Caco-2 (cell line): ENCODE data around the gene NUP210L. TPM values are rescaled to one million over a fixed set of nuclear protein-coding genes. Genes with fewer than 3 reads are reported as not detected.

Experiments
- BruUV-seq: library from RNA; stranded (reverse); fragments of 400-500 nt; replicated peaks from 2 replicates; lab custom pipeline; 2021; lab: Mats Ljungman, UMichigan
- CTCF ChIA-PET: fragments of 300-600 bp; sonication (Branson Sonifier 250); formaldehyde crosslinking; loops from one replicate; lab custom pipeline; 2022; ENCODE audit warnings: antibody characterized with exemption; lab: Charles Lee
- POLR2A ChIA-PET: fragments of 300-600 bp; sonication (Branson Sonifier 250); formaldehyde crosslinking; loops from one replicate; lab custom pipeline; 2022; ENCODE audit warnings: antibody characterized with exemption; lab: Charles Lee
- DNase-seq, 2 experiments: peaks; one replicate each; pipeline versions ENCODE4 v3.0.0 to v3.0.0-alpha.2; 2020 to 2022
- H3K27me3 ChIP-seq: replicated peaks from 2 replicates; pipeline ENCODE4 v1.6.0; 2011; ENCODE audit warnings: low read length; ENCODE audit not compliant: control insufficient read depth, insufficient read depth
- H3K36me3 ChIP-seq: 2 replicates; pipeline ENCODE4 v1.5.1; 2011; ENCODE audit warnings: low read length; ENCODE audit not compliant: control insufficient read depth, insufficient read depth
- H3K4me1 ChIP-seq: fragments of 250-450 bp; sonication (Bioruptor Pico); 2 replicates; pipeline ENCODE4 v1.5.1; 2020; ENCODE audit warnings: mild to moderate bottlenecking
- H3K4me3 ChIP-seq: 2 replicates; pipeline ENCODE4 v1.5.1; 2011; ENCODE audit warnings: low read depth, mild to moderate bottlenecking, control low read depth, low read length
- H3K9me3 ChIP-seq: fragments of 250-450 bp; sonication (Bioruptor Pico); 2 replicates; pipeline ENCODE4 v1.5.1; 2020; ENCODE audit warnings: mild to moderate bottlenecking, moderate library complexity
- H3K27ac Mint-ChIP-seq: one replicate; pipeline ENCODE4 v1.8.0; 2022; ENCODE audit warnings: mixed read lengths; ENCODE audit not compliant: unreplicated experiment
- H3K27me3 Mint-ChIP-seq: one replicate; pipeline ENCODE4 v1.8.0; 2022; ENCODE audit warnings: mixed read lengths; ENCODE audit not compliant: insufficient read depth, unreplicated experiment
- H3K36me3 Mint-ChIP-seq: one replicate; pipeline ENCODE4 v1.8.0; 2022; ENCODE audit warnings: mild to moderate bottlenecking, mixed read lengths; ENCODE audit not compliant: insufficient read depth, unreplicated experiment
- H3K4me1 Mint-ChIP-seq: one replicate; pipeline ENCODE4 v1.8.0; 2022; ENCODE audit warnings: low read depth, mixed read lengths; ENCODE audit not compliant: unreplicated experiment
- H3K4me3 Mint-ChIP-seq: one replicate; pipeline ENCODE4 v1.8.0; 2022; ENCODE audit warnings: mild to moderate bottlenecking, moderate library complexity, mixed read lengths; ENCODE audit not compliant: unreplicated experiment
- H3K9me3 Mint-ChIP-seq: one replicate; pipeline ENCODE4 v1.8.0; 2022; ENCODE audit warnings: mixed read lengths; ENCODE audit not compliant: unreplicated experiment
- intact Hi-C: fragments of 100-400 bp; cut with micrococcal nuclease; formaldehyde crosslinking; loops from one replicate; pipeline ENCODE4 v1.10.0; 2022; ENCODE audit not compliant: unreplicated experiment
- total RNA-seq: library from RNA; stranded (reverse); gene quantifications from 2 replicates; pipeline ENCODE4 v1.2.3, GENCODE V29; 2022
- TF ChIP-seq, protein P1 (sequence below), 2 experiments: fragments of 200-600 bp in 1 of 2; IDR thresholded peaks; 1 replicate in 1 of 2; 2 replicates in 1 of 2; pipeline versions ENCODE4 v1.5.1 to v1.8.0; 2011 to 2022; ENCODE audit warnings: antibody characterized with exemption in 1 of 2, control low read depth in 1 of 2, inconsistent platforms in 1 of 2, low read depth in 1 of 2, low read length in 1 of 2, mild to moderate bottlenecking in 1 of 2, moderate library complexity in 1 of 2; ENCODE audit not compliant: insufficient read depth in 1 of 2, severe bottlenecking in 1 of 2, unreplicated experiment in 1 of 2

The NUP210L gene
- total RNA-seq, 1 experiment from 2014 or later = 0.07 TPM

GRCh38 chr1:154198756-154199562 is 44.1 kb upstream of the NUP210L start:
- intact Hi-C loops = loop anchor here (1.0 kb wide), 3 partner anchors 13 to 73 kb away; partner anchors contain the start of gene HAX1
- DNase-seq = peak; percentile 47 to 54
- no peaks in the 10 kb centered on the region for H3K27me3 Mint-ChIP-seq
- no TSS peak for BruUV-seq
- no peak overlapping the region for H3K27ac Mint-ChIP-seq
- Histone ChIP-seq H3K4me1 (0 out of 2 replicates have a peak, but pooled peaks cover 3% of the 10 kb centered on the region), H3K36me3 (no peaks in the 10 kb centered on the region), H3K27me3 (no peaks in the 10 kb centered on the region), H3K4me3 (no peak overlapping the region), H3K9me3 (no peaks in the 10 kb centered on the region)
- ChIA-PET CTCF (interaction anchor here (0.6 to 2.4 kb wide), 10 partner anchors 12 to 361 kb away, joined by 3 to 14 read pairs (median 4); partner anchors contain the start of genes AQP10, HAX1 and UBAP2L), POLR2A (interaction anchor here (0.7 kb wide), 1 partner anchor 21 kb away, joined by 3 read pairs; the partner anchor contains the start of gene UBAP2L)
- H3K9me3 Mint-ChIP-seq = no peaks in the 10 kb centered on the region
- TF ChIP-seq, protein P1, sequence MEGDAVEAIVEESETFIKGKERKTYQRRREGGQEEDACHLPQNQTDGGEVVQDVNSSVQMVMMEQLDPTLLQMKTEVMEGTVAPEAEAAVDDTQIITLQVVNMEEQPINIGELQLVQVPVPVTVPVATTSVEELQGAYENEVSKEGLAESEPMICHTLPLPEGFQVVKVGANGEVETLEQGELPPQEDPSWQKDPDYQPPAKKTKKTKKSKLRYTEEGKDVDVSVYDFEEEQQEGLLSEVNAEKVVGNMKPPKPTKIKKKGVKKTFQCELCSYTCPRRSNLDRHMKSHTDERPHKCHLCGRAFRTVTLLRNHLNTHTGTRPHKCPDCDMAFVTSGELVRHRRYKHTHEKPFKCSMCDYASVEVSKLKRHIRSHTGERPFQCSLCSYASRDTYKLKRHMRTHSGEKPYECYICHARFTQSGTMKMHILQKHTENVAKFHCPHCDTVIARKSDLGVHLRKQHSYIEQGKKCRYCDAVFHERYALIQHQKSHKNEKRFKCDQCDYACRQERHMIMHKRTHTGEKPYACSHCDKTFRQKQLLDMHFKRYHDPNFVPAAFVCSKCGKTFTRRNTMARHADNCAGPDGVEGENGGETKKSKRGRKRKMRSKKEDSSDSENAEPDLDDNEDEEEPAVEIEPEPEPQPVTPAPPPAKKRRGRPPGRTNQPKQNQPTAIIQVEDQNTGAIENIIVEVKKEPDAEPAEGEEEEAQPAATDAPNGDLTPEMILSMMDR (IDR thresholded peaks at IDR 0.05; ENCODE audit: insufficient read depth in 1 of 2, low read depth in 1 of 2, low read length in 1 of 2, severe bottlenecking in 1 of 2, unreplicated experiment in 1 of 2) = peak; percentile 62 to 63
- no peak overlapping the region for H3K4me3 Mint-ChIP-seq
- peaks cover 7% of the 10 kb centered on the region for H3K4me1 Mint-ChIP-seq
- peaks cover 6% of the 10 kb centered on the region for H3K36me3 Mint-ChIP-seq

- Mint-ChIP-seq H3K36me3 (peaks cover 6% of the 10 kb centered on the region), H3K9me3 (no peaks in the 10 kb centered on the region), H3K27ac (no peak overlapping the region), H3K4me3 (no peak overlapping the region), H3K4me1 (peaks cover 7% of the 10 kb centered on the region), H3K27me3 (no peaks in the 10 kb centered on the region)
- H3K9me3 ChIP-seq = no peaks in the 10 kb centered on the region
- POLR2A ChIA-PET = no interaction called here
- no peak for DNase-seq
- TF ChIP-seq, protein P1 (IDR thresholded peaks at IDR 0.05; ENCODE audit: insufficient read depth in 1 of 2, low read depth in 1 of 2, low read length in 1 of 2, severe bottlenecking in 1 of 2, unreplicated experiment in 1 of 2) = no peak
- H3K27me3 ChIP-seq = no peaks in the 10 kb centered on the region; the same call in none of the 2 replicates
- no peaks in the 10 kb centered on the region for H3K36me3 ChIP-seq
- H3K4me1 ChIP-seq = peaks cover 4% of the 10 kb centered on the region; the same call in 1 of the 2 replicates
- intact Hi-C loops = no loop called here
- no TSS peak for BruUV-seq
- CTCF ChIA-PET = no interaction called here
- no peak overlapping the region for H3K4me3 ChIP-seq
These were observed 38.9 kb upstream of the NUP210L start for GRCh38 chr1:154193821-154194220.

DNA sequence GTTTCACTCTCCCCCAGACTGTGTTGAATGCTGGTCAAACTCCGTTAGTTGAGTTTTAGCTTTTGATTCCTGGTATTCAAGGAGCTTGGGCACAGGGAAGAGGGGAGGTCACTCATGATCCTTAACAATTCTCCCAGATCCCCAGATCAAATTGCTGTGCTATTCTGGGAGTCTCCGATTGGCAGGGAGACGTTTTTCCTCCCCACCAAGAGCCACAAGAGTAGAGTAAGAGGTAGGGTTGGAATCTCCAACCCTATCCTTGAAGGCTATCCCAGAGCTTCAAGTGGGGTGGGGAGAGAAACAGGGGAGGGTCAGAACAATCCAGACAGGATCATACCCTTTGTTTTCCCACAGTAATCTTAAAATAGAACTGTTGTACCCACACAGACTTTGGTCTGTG is 37.6 kb upstream of the NUP210L start:
- no TSS peak for BruUV-seq

More for the DNA sequence above, 37.6 kb upstream of the NUP210L start:
- ChIA-PET POLR2A (interaction anchor here (1.0 kb wide), 1 partner anchor 28 kb away, joined by 3 read pairs; the partner anchor contains the start of gene UBAP2L), CTCF (interaction anchor here (0.6 kb wide), 1 partner anchor 79 kb away, joined by 6 read pairs; no protein-coding TSS in a partner anchor)
- Histone ChIP-seq H3K4me1 (peaks cover 12% of the 10 kb centered on the region), H3K27me3 (no peaks in the 10 kb centered on the region; the same call in none of the 2 replicates), H3K9me3 (no peaks in the 10 kb centered on the region), H3K36me3 (no peaks in the 10 kb centered on the region), H3K4me3 (no peak overlapping the region)
- intact Hi-C loops = no loop called here
- Mint-ChIP-seq H3K4me1 (peaks cover 11% of the 10 kb centered on the region), H3K4me3 (no peak overlapping the region), H3K27ac (no peak overlapping the region), H3K36me3 (peaks cover 6% of the 10 kb centered on the region), H3K27me3 (no peaks in the 10 kb centered on the region), H3K9me3 (no peaks in the 10 kb centered on the region)
- TF ChIP-seq, protein P1 (IDR thresholded peaks at IDR 0.05; ENCODE audit: insufficient read depth in 1 of 2, low read depth in 1 of 2, low read length in 1 of 2, severe bottlenecking in 1 of 2, unreplicated experiment in 1 of 2) = no peak
- DNase-seq = no peak
